Measurements from ENCODE around the gene NFIX. TPM values are rescaled to one million over a fixed set of nuclear protein-coding genes. Genes with fewer than 3 reads are reported as not detected.
A peak's percentile ranks its signal among the peaks of the same experiment; 100 is the strongest.

NFIX gene
- total and polyA plus RNA-seq, 9 of the 15 experiments (the other 6 are each of a cell fraction or from before 2014, with no cell fraction given) = 0.28 to 26.8 (median 5.4) TPM

- TF ChIP-seq ZNF277 (CRISPR knock-in tag; IDR thresholded peaks at IDR 0.05; ENCODE audit: borderline replicate concordance) (no peak), STAT5A (IDR thresholded peaks at IDR 0.05; ENCODE audit: borderline replicate concordance, low read length) (no peak), PBX2 (CRISPR knock-in tag; IDR thresholded peaks at IDR 0.05; ENCODE audit: low read depth) (no peak), PBX2 (tag; conservative IDR thresholded peaks at IDR 0.05; ENCODE audit: low read depth) (no peak), ZNF146 (CRISPR knock-in tag; IDR thresholded peaks at IDR 0.05; ENCODE audit: unreplicated experiment) (no peak), MEF2D (tag; conservative IDR thresholded peaks at IDR 0.05; ENCODE audit: low read depth) (no peak), RFX1 (IDR thresholded peaks at IDR 0.05) (no peak), TEAD1 (CRISPR knock-in tag; IDR thresholded peaks at IDR 0.05) (no peak), SPI1 (IDR thresholded peaks at IDR 0.05; ENCODE audit: borderline replicate concordance, low read depth, low read length) (no peak), POLR2A (conservative IDR thresholded peaks at IDR 0.05) (peak; percentile 88), SIN3B (IDR thresholded peaks at IDR 0.05; ENCODE audit: low read depth) (peak; percentile 96), LEF1 (IDR thresholded peaks at IDR 0.05) (no peak), ZNF12 (CRISPR knock-in tag; IDR thresholded peaks at IDR 0.05) (no peak), REST (IDR thresholded peaks at IDR 0.05; ENCODE audit: borderline replicate concordance) (no peak), REST (CRISPR knock-in tag; IDR thresholded peaks at IDR 0.05; ENCODE audit: low read depth) (no peak), MTA2 (IDR thresholded peaks at IDR 0.05; ENCODE audit: low read depth) (no peak), NFRKB (IDR thresholded peaks at IDR 0.05; ENCODE audit: low read depth) (no peak)
Observed at GRCh38 chr19:12956446-12957388, 38.6 kb upstream of the NFIX start, which contains the start of gene GADD45GIP1 (continued).
